ENCODE data around the gene DMAC2L.
"Not testable (repeated sequence)": the region's sequence is repeated elsewhere in the genome, so short reads cannot be mapped to it uniquely, and the experiment has no call there.

The DMAC2L gene

GRCh38 chr14:50357124-50357523 is 45.0 kb downstream of the DMAC2L start:
- DNase-seq, result no peak

- DNase-seq, result no peak
Observed at GRCh38 chr14:50357753-50358395, 45.8 kb downstream of the DMAC2L start.

- DNase-seq, result no peak
Observed at GRCh38 chr14:50359631-50360030, 47.5 kb downstream of the DMAC2L start.

GRCh38 chr14:50360093-50360492 is 48.0 kb downstream of the DMAC2L start:
- no peak for DNase-seq

- no peak for DNase-seq
Observed at GRCh38 chr14:50360851-50361250, 48.7 kb downstream of the DMAC2L start.

- DNase-seq, result not testable (repeated sequence)
Observed at GRCh38 chr14:50361473-50362403, 49.6 kb downstream of the DMAC2L start.

GRCh38 chr14:50362764-50363713 is 50.9 kb downstream of the DMAC2L start:
- DNase-seq, result no peak

GRCh38 chr14:50363714-50364111 is 51.6 kb downstream of the DMAC2L start:
- DNase-seq, result no peak

GRCh38 chr14:50364792-50365191 is 52.7 kb downstream of the DMAC2L start:
- no peak for DNase-seq

- DNase-seq, result not testable (repeated sequence)
Observed at GRCh38 chr14:50365572-50365971, 53.4 kb downstream of the DMAC2L start.

GRCh38 chr14:50366115-50366514 is 54.0 kb downstream of the DMAC2L start:
- DNase-seq, result no peak

- no peak for DNase-seq
Observed at GRCh38 chr14:50366589-50366988, 54.5 kb downstream of the DMAC2L start.

GRCh38 chr14:50371546-50371945 is 59.4 kb downstream of the DMAC2L start:
- no peak for DNase-seq

- no peak for DNase-seq
Observed at GRCh38 chr14:50373959-50374358, 61.8 kb downstream of the DMAC2L start.

- DNase-seq, result no peak
Observed at GRCh38 chr14:50375760-50376159, 63.6 kb downstream of the DMAC2L start.
